Regular cardiac myocyte (primary cell): ENCODE data around the gene ZBP1. TPM values are rescaled to one million over a fixed set of nuclear protein-coding genes. Genes with fewer than 3 reads are reported as not detected.

ENCODE experiments used
- total RNA-seq: library from RNA; depleted of rRNA; stranded (reverse); fragments of >200 nt; gene quantifications from 2 replicates; pipeline ENCODE4 v1.2.3, GENCODE V29; 2014

Gene ZBP1, protein sequence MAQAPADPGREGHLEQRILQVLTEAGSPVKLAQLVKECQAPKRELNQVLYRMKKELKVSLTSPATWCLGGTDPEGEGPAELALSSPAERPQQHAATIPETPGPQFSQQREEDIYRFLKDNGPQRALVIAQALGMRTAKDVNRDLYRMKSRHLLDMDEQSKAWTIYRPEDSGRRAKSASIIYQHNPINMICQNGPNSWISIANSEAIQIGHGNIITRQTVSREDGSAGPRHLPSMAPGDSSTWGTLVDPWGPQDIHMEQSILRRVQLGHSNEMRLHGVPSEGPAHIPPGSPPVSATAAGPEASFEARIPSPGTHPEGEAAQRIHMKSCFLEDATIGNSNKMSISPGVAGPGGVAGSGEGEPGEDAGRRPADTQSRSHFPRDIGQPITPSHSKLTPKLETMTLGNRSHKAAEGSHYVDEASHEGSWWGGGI
- total RNA-seq: not detected in 2 replicates

DNA sequence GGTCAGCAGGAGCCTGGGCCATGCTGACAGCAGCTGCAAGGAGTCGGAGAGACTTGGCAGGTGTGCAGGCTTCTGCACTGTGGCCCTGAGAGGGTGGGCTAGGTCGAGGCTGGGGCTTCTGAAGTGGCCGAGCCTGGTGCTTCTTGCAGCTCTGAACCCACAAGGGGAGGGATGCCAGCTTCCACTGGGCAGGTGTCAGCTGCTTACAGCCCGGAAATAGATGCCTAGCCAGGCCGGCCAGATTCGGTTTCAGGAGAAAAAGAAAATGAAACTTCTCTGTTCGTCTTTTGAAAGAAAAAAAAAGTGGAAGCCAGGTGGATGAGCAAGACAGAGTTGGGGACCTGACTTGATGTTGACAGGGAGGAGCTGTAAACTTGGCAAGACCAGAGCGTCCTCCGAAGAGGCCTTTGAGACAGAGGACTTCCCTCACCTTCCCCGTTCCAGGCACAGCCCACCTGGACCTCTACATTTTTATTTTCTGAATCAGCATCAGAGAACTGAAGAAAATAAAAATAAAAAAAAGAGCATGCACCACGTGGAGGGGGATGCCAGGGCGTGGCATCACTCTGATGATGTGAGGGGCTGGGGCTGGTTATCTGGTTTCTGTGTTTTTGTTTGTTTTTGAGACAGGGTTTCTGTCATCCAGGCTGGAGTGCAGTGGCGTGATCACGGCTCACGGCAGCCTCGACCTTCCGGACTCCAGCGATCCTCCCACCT is at the start of gene ZBP1:
ZBP1 (minus strand) TSS at position 153 of the 717 bp plus-strand sequence; CDS start at position 22, 131 bp downstream.

DNA sequence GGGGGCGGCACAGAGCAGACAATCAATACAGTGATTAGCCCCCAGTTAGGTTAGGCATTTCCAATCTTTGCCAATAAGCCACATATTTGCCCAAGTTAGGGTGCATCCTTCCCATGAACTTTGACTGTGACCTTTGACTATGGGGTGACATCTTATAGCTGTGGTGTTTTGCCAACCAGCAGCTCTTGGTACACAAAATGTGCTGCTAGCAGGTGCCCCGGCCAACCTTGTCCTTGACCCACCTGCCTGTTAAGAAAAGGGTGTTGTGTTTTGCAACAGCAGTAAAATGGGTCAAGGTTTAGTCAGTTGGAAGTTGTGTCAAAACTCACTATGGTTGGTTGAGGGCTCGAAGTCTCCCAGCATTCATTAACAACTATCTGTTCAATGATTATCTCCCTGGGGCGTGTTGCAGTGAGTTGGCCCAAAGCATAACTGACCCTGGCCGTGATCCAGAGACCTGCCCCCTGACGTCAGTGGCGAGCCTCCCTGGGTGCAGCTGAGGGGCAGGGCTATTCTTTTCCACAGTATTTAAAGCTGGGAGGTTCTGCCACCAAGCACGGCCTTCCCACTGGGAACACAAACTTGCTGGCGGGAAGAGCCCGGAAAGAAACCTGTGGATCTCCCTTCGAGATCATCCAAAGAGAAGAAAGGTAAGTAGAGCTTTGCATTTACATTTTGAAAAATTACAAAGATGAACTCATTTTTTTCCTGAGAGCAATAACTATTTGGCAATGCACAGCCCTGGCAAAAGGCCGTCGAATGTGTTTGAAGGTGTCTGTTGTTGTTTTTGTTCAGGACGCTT is 59.5 kb downstream of the ZBP1 start, which contains the start of gene PCK1:
PCK1 (plus strand) TSS at position 557 of the 802 bp plus-strand sequence. CDS start 302 bp downstream, outside the sequence.

Other genes with a start within 250 kb of the ZBP1 start
- 4.5 and 8.2 TPM in 2 replicates for gene RBM38, start 229.0 kb downstream of the ZBP1 start, total RNA-seq
- gene CTCFL, start 95.3 kb downstream of the ZBP1 start, total RNA-seq: under 0.01 TPM in 1 of 2 replicates, not detected in the other
- gene PCK1, start 59.3 kb downstream of the ZBP1 start, total RNA-seq: not detected in 2 replicates
- 1.5 and 4.8 TPM in 2 replicates for gene PMEPA1, start 89.6 kb upstream of the ZBP1 start, total RNA-seq